ENCODE data around the gene KDM4C. TPM values are rescaled to one million over a fixed set of nuclear protein-coding genes. Genes with fewer than 3 reads are reported as not detected.

KDM4C gene
- total RNA-seq, 6 donors from 2014 or later, result 31.6 to 96.4 (median 41.2) TPM

- ATAC-seq (ENCODE audit: low FRiP score in 2 of 2) (no peak), DNase-seq (no peak)
- H3K9me3 ChIP-seq, result no peaks in the 10 kb centered on the region
- H3K36me3 ChIP-seq, result peaks cover 0 to 12% (median 6%) of the 10 kb centered on the region in 4 donors
- H3K27ac ChIP-seq, result no peak overlapping the region
- no peaks in the 10 kb centered on the region for H3K4me1 ChIP-seq
- 93 to 95% methylated on average over 5 of the region's 5 CpGs for WGBS, 2 donors
- TF ChIP-seq EP300 (IDR thresholded peaks at IDR 0.05) (no peak), POLR2A (IDR thresholded peaks at IDR 0.05) (no peak), POLR2AphosphoS5 (IDR thresholded peaks at IDR 0.05) (no peak)
- TF ChIP-seq, protein P1, sequence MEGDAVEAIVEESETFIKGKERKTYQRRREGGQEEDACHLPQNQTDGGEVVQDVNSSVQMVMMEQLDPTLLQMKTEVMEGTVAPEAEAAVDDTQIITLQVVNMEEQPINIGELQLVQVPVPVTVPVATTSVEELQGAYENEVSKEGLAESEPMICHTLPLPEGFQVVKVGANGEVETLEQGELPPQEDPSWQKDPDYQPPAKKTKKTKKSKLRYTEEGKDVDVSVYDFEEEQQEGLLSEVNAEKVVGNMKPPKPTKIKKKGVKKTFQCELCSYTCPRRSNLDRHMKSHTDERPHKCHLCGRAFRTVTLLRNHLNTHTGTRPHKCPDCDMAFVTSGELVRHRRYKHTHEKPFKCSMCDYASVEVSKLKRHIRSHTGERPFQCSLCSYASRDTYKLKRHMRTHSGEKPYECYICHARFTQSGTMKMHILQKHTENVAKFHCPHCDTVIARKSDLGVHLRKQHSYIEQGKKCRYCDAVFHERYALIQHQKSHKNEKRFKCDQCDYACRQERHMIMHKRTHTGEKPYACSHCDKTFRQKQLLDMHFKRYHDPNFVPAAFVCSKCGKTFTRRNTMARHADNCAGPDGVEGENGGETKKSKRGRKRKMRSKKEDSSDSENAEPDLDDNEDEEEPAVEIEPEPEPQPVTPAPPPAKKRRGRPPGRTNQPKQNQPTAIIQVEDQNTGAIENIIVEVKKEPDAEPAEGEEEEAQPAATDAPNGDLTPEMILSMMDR (IDR thresholded peaks at IDR 0.05), result no peak
- H3K27me3 ChIP-seq, result no peaks in the 10 kb centered on the region
- no peak overlapping the region for H3K4me3 ChIP-seq
Observed at GRCh38 chr9:7137571-7137970, 379.8 kb downstream of the KDM4C start.

DNA sequence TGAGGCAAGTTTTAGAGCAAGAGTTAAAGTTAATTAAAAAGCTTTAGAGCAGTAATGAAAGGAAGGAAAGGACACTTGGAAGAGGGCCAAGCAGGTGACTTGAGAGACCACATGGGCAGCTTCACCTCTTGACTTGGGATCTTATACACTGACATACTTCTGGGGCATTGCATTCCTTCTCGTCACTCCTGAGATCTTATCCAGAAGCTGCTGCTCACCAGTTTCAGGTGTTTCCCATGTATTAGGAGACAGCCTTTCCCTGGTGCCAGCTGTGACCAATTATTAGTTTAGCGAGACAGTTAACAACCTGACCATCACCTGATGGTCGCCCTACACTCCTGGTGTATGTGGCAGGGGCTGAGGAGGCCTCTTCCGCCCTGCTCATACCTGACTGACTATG, 382.1 kb downstream of the KDM4C start:
- no peak for DNase-seq
- WGBS, 2 donors, result 96 to 97% methylated on average over 4 of the region's 4 CpGs
- Histone ChIP-seq H3K27ac (no peak overlapping the region), H3K36me3 (peaks cover 0 to 9% (median 3%) of the 10 kb centered on the region in 4 donors), H3K4me3 (no peak overlapping the region), H3K4me1 (no peaks in the 10 kb centered on the region), H3K27me3 (no peaks in the 10 kb centered on the region), H3K9me3 (no peaks in the 10 kb centered on the region)
- no peak for ATAC-seq (ENCODE audit: low FRiP score in 2 of 2)
- no peak for TF ChIP-seq POLR2A (IDR thresholded peaks at IDR 0.05)
- no peak for TF ChIP-seq POLR2AphosphoS5 (IDR thresholded peaks at IDR 0.05)
- TF ChIP-seq, protein P1 (IDR thresholded peaks at IDR 0.05), result no peak
- TF ChIP-seq EP300 (IDR thresholded peaks at IDR 0.05), result no peak

DNA sequence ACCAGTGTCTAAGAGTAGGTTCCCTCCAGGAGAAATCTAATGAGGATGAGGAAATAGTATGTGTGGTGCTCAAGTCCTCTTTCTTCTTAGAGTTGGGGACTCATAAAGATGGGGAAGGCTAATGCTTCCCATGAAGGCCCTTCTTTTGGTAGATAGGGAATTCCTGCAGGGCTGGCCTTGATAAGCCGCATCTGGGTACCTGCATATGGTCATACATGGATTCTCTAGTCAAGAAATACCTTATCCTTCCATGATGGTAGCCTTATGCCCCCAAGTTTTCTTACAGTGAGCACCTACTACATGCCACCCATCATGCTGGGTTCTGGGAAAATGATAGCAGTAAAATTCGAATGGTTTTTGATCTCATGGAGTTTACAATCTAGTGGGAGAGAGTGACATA, 382.6 kb downstream of the KDM4C start:
- H3K27me3 ChIP-seq, result no peaks in the 10 kb centered on the region
- no peak for ATAC-seq (ENCODE audit: low FRiP score in 2 of 2)
- H3K9me3 ChIP-seq, result no peaks in the 10 kb centered on the region
- peaks cover 0 to 7% (median 3%) of the 10 kb centered on the region in 4 donors for H3K36me3 ChIP-seq
- no peak for DNase-seq
- H3K27ac ChIP-seq, result no peak overlapping the region
- no peak for TF ChIP-seq EP300 (IDR thresholded peaks at IDR 0.05)
- TF ChIP-seq POLR2AphosphoS5 (IDR thresholded peaks at IDR 0.05), result no peak
- TF ChIP-seq, protein P1 (IDR thresholded peaks at IDR 0.05), result no peak
- TF ChIP-seq POLR2A (IDR thresholded peaks at IDR 0.05), result no peak
- no peaks in the 10 kb centered on the region for H3K4me1 ChIP-seq
- 90 to 94% methylated on average over 2 of the region's 2 CpGs for WGBS, 2 donors
- H3K4me3 ChIP-seq, result no peak overlapping the region

- Histone ChIP-seq H3K27me3 (no peaks in the 10 kb centered on the region), H3K36me3 (peaks cover 0 to 11% (median 7%) of the 10 kb centered on the region in 4 donors), H3K9me3 (no peaks in the 10 kb centered on the region), H3K27ac (no peak overlapping the region), H3K4me1 (no peaks in the 10 kb centered on the region), H3K4me3 (no peak overlapping the region)
- no peak for TF ChIP-seq POLR2AphosphoS5 (IDR thresholded peaks at IDR 0.05)
- DNase-seq (no peak), ATAC-seq (ENCODE audit: low FRiP score in 2 of 2) (no peak)
- 97 to 100% methylated on average over 2 of the region's 2 CpGs for WGBS, 2 donors
Observed at GRCh38 chr9:7143645-7144200, 385.9 kb downstream of the KDM4C start.

GRCh38 chr9:7144265-7145046, 386.7 kb downstream of the KDM4C start:
- no peak overlapping the region for H3K27ac ChIP-seq

More at GRCh38 chr9:7144265-7145046, 386.7 kb downstream of the KDM4C start:
- H3K4me1 ChIP-seq, result peaks cover 0 to under 1% (median 0%) of the 10 kb centered on the region in 4 donors
- H3K9me3 ChIP-seq, result no peaks in the 10 kb centered on the region
- H3K36me3 ChIP-seq, result peaks cover 0 to 11% (median 7%) of the 10 kb centered on the region in 4 donors
- H3K27me3 ChIP-seq, result no peaks in the 10 kb centered on the region
- ATAC-seq (ENCODE audit: low FRiP score in 2 of 2) (no peak), DNase-seq (no peak)
- no peak for TF ChIP-seq POLR2A (IDR thresholded peaks at IDR 0.05)
- TF ChIP-seq POLR2AphosphoS5 (IDR thresholded peaks at IDR 0.05), result no peak
- TF ChIP-seq, protein P1 (IDR thresholded peaks at IDR 0.05), result no peak
- no peak for TF ChIP-seq EP300 (IDR thresholded peaks at IDR 0.05)
- no peak overlapping the region for H3K4me3 ChIP-seq
- 98 to 99% methylated on average over 10 of the region's 10 CpGs for WGBS, 2 donors
